ENCODE measurements around the gene RSPH6A.

Gene RSPH6A

GRCh38 chr19:45819769-45820168 lies 4.7 kb upstream of the RSPH6A start:
- H3K4me3 ChIP-seq (ENCODE audit: low read depth, low read length), result no peak overlapping the region
- TF ChIP-seq CTCF (IDR thresholded peaks at IDR 0.05; ENCODE audit: low read depth, low read length), result no peak

DNA sequence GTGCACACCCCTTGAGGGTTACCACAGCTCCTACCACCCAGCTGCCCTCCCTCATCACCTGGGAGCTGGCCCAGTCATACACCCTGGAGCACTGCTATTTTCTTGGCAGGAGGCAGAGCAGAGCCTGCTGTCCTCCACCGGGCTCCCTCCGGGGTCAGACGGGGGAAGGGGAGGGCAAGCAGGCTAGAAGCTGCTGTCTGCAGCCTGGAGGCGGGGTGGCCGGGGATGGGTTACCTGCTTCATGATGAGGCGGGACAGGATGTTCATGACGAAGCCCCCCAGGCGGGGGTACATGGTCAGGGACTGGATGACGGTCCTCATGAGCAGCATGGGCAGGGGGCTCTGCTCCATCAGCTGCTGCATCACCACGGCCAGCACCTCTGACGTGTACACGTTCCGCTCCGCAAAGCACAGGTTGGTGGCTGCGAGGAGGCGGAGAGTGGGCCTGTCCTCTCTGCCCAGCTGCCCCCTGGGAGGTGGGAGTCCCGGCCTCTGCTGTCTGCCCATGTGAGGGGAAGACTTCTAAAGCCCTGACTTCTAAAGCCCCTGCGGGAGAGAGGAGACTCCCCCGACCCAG lies 2.7 kb upstream of the RSPH6A start:
- no peak overlapping the region for H3K4me3 ChIP-seq (ENCODE audit: low read depth, low read length)
- TF ChIP-seq CTCF (IDR thresholded peaks at IDR 0.05; ENCODE audit: low read depth, low read length), result no peak

DNA sequence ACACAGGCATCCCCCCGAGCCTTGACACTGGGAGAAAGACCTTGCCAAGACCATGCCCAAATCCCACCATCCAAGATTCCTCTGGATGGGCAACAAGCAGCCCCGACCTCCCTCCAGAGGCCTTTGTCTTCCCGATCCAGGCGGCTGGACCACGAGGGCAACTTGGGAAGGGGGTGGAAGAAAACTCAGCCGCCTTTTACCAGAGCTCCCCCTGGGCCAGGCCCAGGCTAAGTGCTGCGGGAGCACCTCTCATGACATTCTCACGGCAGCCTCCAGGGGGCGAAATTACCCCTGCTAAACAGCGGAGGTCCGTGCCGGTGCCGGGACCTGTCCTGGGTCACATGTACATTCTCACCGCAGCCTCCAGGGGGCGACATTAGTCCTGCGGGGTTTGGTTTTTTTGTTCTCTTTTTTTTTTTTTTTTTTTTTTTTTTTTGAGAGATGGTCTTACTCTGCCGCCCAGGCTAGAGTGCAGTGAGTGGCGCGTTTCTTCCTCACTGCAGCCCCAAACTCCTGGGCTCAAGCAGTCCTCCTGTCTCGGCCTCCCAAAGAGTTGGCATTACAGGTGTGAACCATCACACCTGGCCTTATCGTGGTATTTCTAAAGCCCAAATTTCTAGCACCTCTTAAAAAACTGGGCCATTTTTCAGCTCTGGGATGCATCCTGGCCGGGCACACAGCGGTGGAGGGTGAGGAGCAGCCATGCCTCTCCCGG lies 2.1 kb upstream of the RSPH6A start:
- TF ChIP-seq CTCF (IDR thresholded peaks at IDR 0.05; ENCODE audit: low read depth, low read length), result peak; percentile 98
- no peak overlapping the region for H3K4me3 ChIP-seq (ENCODE audit: low read depth, low read length)

DNA sequence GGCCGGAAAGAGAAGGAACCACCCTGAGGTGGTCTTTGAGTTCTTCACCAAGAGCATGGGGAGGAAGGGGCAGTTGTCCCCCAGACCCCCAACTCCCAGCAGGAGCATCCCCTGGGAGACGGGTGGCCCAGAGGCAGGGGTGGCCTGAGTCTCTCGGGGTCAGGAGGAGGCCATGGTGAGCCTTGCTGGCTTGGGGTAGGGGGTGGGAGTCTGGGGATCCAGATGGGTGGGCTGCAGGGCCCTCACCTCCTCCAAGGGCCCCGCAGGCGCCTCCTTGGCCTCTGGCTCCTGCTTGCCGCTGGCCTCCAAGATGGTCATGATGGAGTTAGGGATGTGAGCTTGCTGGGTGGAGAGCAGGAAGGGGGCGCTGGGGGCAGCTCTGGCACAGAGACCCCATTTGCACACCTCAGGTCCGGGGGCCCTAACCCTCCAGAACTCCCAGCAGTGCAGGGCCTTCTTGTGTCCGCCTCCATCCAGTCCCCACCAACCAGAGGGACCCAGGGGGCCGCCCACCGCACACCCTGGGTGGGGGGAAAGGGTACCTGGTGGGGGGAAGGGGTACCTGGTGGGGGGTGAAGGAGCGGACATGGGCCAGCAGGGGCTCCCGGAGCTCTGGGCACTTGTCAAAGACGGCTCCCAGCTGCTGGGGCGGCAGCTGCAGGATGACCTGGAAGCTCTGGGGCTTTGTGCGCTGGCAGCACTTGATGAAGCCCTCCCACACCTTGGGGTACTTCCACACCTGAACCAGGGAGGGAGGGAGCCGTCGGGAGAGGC lies 1.3 kb upstream of the RSPH6A start:
- no peak overlapping the region for H3K4me3 ChIP-seq (ENCODE audit: low read depth, low read length)
- no peak for TF ChIP-seq CTCF (IDR thresholded peaks at IDR 0.05; ENCODE audit: low read depth, low read length)

GRCh38 chr19:45815481-45816216 lies 541 bp upstream of the RSPH6A start:
- TF ChIP-seq CTCF (IDR thresholded peaks at IDR 0.05; ENCODE audit: low read depth, low read length), result no peak
- no peak overlapping the region for H3K4me3 ChIP-seq (ENCODE audit: low read depth, low read length)

- TF ChIP-seq CTCF (IDR thresholded peaks at IDR 0.05; ENCODE audit: low read depth, low read length), result no peak
- no peak overlapping the region for H3K4me3 ChIP-seq (ENCODE audit: low read depth, low read length)
Observed at GRCh38 chr19:45814166-45814780, 835 bp downstream of the RSPH6A start.
